Rectal smooth muscle tissue (tissue), 1 donor: ENCODE measurements around the gene TPI1.

Experiments
- H3K27ac ChIP-seq: one replicate; pipeline ENCODE4 v1.7.0; 2013; ENCODE audit warnings: low read depth, low read length, inconsistent platforms
- H3K27me3 ChIP-seq: one replicate; pipeline ENCODE4 v1.7.0; 2013; ENCODE audit warnings: low read length; ENCODE audit not compliant: control insufficient read depth, insufficient read depth
- H3K36me3 ChIP-seq: one replicate; pipeline ENCODE4 v1.7.0; 2013; ENCODE audit warnings: low read length; ENCODE audit not compliant: control insufficient read depth, insufficient read depth
- H3K4me1 ChIP-seq: one replicate; pipeline ENCODE4 v1.7.0; 2013; ENCODE audit warnings: low read length; ENCODE audit not compliant: control insufficient read depth, insufficient read depth
- H3K4me3 ChIP-seq: one replicate; pipeline ENCODE4 v1.7.0; 2013; ENCODE audit warnings: low read length
- H3K9ac ChIP-seq: one replicate; pipeline ENCODE4 v1.7.0; 2013; ENCODE audit warnings: low read length

TPI1 gene

GRCh38 chr12:6831450-6831995 is 35.8 kb upstream of the TPI1 start:
- no peak overlapping the region for H3K9ac ChIP-seq
- H3K27me3 ChIP-seq = no peaks in the 10 kb centered on the region
- no peak overlapping the region for H3K4me3 ChIP-seq
- peaks cover 7% of the 10 kb centered on the region for H3K4me1 ChIP-seq
- peaks cover under 1% of the 10 kb centered on the region for H3K36me3 ChIP-seq
- H3K27ac ChIP-seq = no peak overlapping the region

GRCh38 chr12:6832125-6832524 is 35.2 kb upstream of the TPI1 start:
- Histone ChIP-seq H3K4me1 (peaks cover 4% of the 10 kb centered on the region), H3K4me3 (no peak overlapping the region), H3K27ac (no peak overlapping the region), H3K36me3 (peaks cover 2% of the 10 kb centered on the region), H3K27me3 (no peaks in the 10 kb centered on the region), H3K9ac (no peak overlapping the region)

GRCh38 chr12:6833189-6833890 is 34.0 kb upstream of the TPI1 start:
- Histone ChIP-seq H3K4me1 (no peaks in the 10 kb centered on the region), H3K4me3 (no peak overlapping the region), H3K27me3 (no peaks in the 10 kb centered on the region), H3K9ac (no peak overlapping the region), H3K27ac (no peak overlapping the region), H3K36me3 (peaks cover 7% of the 10 kb centered on the region)

GRCh38 chr12:6834254-6834653 is 33.1 kb upstream of the TPI1 start:
- H3K27me3 ChIP-seq = no peaks in the 10 kb centered on the region
- no peak overlapping the region for H3K9ac ChIP-seq
- H3K36me3 ChIP-seq = peaks cover 7% of the 10 kb centered on the region
- no peak overlapping the region for H3K27ac ChIP-seq
- no peak overlapping the region for H3K4me3 ChIP-seq
- H3K4me1 ChIP-seq = no peaks in the 10 kb centered on the region

- H3K27ac ChIP-seq = no peak overlapping the region
- no peak overlapping the region for H3K9ac ChIP-seq
- H3K27me3 ChIP-seq = no peaks in the 10 kb centered on the region
- H3K4me3 ChIP-seq = no peak overlapping the region
- H3K36me3 ChIP-seq = peaks cover 7% of the 10 kb centered on the region
- H3K4me1 ChIP-seq = no peaks in the 10 kb centered on the region
Observed at GRCh38 chr12:6834873-6835272, 32.5 kb upstream of the TPI1 start.

GRCh38 chr12:6836851-6837250 is 30.5 kb upstream of the TPI1 start:
- Histone ChIP-seq H3K36me3 (peaks cover 7% of the 10 kb centered on the region), H3K27ac (no peak overlapping the region), H3K4me1 (no peaks in the 10 kb centered on the region), H3K9ac (no peak overlapping the region), H3K4me3 (no peak overlapping the region), H3K27me3 (no peaks in the 10 kb centered on the region)

- Histone ChIP-seq H3K27me3 (no peaks in the 10 kb centered on the region), H3K27ac (no peak overlapping the region), H3K9ac (no peak overlapping the region), H3K4me3 (no peak overlapping the region), H3K36me3 (peaks cover 7% of the 10 kb centered on the region), H3K4me1 (no peaks in the 10 kb centered on the region)
Observed at GRCh38 chr12:6837370-6838060, 29.8 kb upstream of the TPI1 start.

- Histone ChIP-seq H3K36me3 (peaks cover 7% of the 10 kb centered on the region), H3K4me1 (no peaks in the 10 kb centered on the region)
Observed at GRCh38 chr12:6838854-6839253, 28.5 kb upstream of the TPI1 start.

GRCh38 chr12:6839482-6840201 is 27.7 kb upstream of the TPI1 start:
- Histone ChIP-seq H3K4me1 (no peaks in the 10 kb centered on the region), H3K4me3 (no peak overlapping the region), H3K36me3 (peaks cover 11% of the 10 kb centered on the region), H3K27ac (no peak overlapping the region), H3K27me3 (no peaks in the 10 kb centered on the region), H3K9ac (no peak overlapping the region)

More at GRCh38 chr12:6838854-6839253, 28.5 kb upstream of the TPI1 start:
- H3K9ac ChIP-seq = no peak overlapping the region
- no peak overlapping the region for H3K4me3 ChIP-seq
- no peaks in the 10 kb centered on the region for H3K27me3 ChIP-seq
- H3K27ac ChIP-seq = no peak overlapping the region

GRCh38 chr12:6840330-6840729 is 27.0 kb upstream of the TPI1 start:
- Histone ChIP-seq H3K27me3 (no peaks in the 10 kb centered on the region), H3K4me3 (no peak overlapping the region), H3K27ac (no peak overlapping the region), H3K4me1 (no peaks in the 10 kb centered on the region), H3K9ac (no peak overlapping the region), H3K36me3 (peaks cover 11% of the 10 kb centered on the region)

GRCh38 chr12:6840761-6841515 is 26.4 kb upstream of the TPI1 start, which contains the start of gene GNB3:
TSS of gene GNB3 (plus strand) at chr12:6840925. CDS start at chr12:6841288, 363 bp downstream.
- no peak within 1 kb of the TSS for H3K9ac ChIP-seq
- no peaks in the 10 kb centered on the region for H3K27me3 ChIP-seq
- no peaks in the 10 kb centered on the region for H3K4me1 ChIP-seq
- no peak within 1 kb of the TSS for H3K27ac ChIP-seq
- H3K36me3 ChIP-seq = peaks cover 11% of the 10 kb centered on the region
- H3K4me3 ChIP-seq = no peak within 1 kb of the TSS

GRCh38 chr12:6842075-6842474 is 25.3 kb upstream of the TPI1 start:
- H3K9ac ChIP-seq = no peak overlapping the region
- H3K4me3 ChIP-seq = no peak overlapping the region
- H3K36me3 ChIP-seq = peaks cover 9% of the 10 kb centered on the region
- H3K4me1 ChIP-seq = no peaks in the 10 kb centered on the region
- no peaks in the 10 kb centered on the region for H3K27me3 ChIP-seq
- H3K27ac ChIP-seq = no peak overlapping the region
